CD4-positive, alpha-beta memory T cell (primary cell): ENCODE results near the gene MYLK3. TPM values are rescaled to one million over a fixed set of nuclear protein-coding genes. Genes with fewer than 3 reads are reported as not detected.

Experiments
- CTCF ChIA-PET: fragments of 350-600 bp; sonication (Branson Sonifier 250); formaldehyde crosslinking; loops from one replicate; lab custom pipeline; 2021; ENCODE audit warnings: inconsistent platforms; ENCODE audit not compliant: partially characterized antibody; lab: Charles Lee
- POLR2A ChIA-PET: fragments of 350-600 bp; sonication (Branson Sonifier 250); formaldehyde crosslinking; loops from one replicate; lab custom pipeline; 2021; ENCODE audit not compliant: partially characterized antibody; lab: Charles Lee
- DNase-seq, 5 donors: peaks; one replicate each; pipeline versions ENCODE4 v3.0.0 to v3.0.0-alpha.2; 2020 to 2022; ENCODE audit warnings: mixed read lengths in 1 of 5
- H3K27ac ChIP-seq: one replicate; pipeline ENCODE4 v1.7.0; 2013; ENCODE audit warnings: low read depth, low read length
- H3K27me3 ChIP-seq: 2 replicates; pipeline ENCODE4 v1.7.0; 2013; ENCODE audit warnings: mild to moderate bottlenecking, low read length, moderate library complexity; ENCODE audit not compliant: insufficient read depth
- H3K36me3 ChIP-seq: 2 replicates; pipeline ENCODE4 v1.7.0; 2013; ENCODE audit warnings: mild to moderate bottlenecking, low read length, moderate library complexity; ENCODE audit not compliant: insufficient read depth
- H3K4me1 ChIP-seq: 2 replicates; pipeline ENCODE4 v1.7.0; 2013; ENCODE audit warnings: mild to moderate bottlenecking, low read length, moderate library complexity; ENCODE audit not compliant: insufficient read depth
- H3K4me3 ChIP-seq, 2 donors: one replicate each; pipeline ENCODE4 v1.7.0; 2013; ENCODE audit warnings: low read length in 2 of 2, mild to moderate bottlenecking in 1 of 2
- H3K9me3 ChIP-seq, 2 donors: one replicate each; pipeline ENCODE4 v1.7.0; 2013; ENCODE audit warnings: low read length in 2 of 2, control low read depth in 1 of 2; ENCODE audit not compliant: control insufficient read depth in 1 of 2
- H3K27ac Mint-ChIP-seq, 7 donors: one replicate each; pipeline ENCODE4 v1.8.0; 2020 to 2021; ENCODE audit warnings: mixed read lengths in 7 of 7, mild to moderate bottlenecking in 6 of 7, inconsistent platforms in 3 of 7, moderate library complexity in 3 of 7
- H3K27me3 Mint-ChIP-seq, 2 donors: one replicate each; pipeline ENCODE4 v1.8.0; 2020 to 2021; ENCODE audit warnings: mixed read lengths in 2 of 2
- H3K36me3 Mint-ChIP-seq, 2 donors: one replicate each; pipeline ENCODE4 v1.8.0; 2020 to 2021; ENCODE audit warnings: mixed read lengths in 2 of 2, inconsistent platforms in 1 of 2, mild to moderate bottlenecking in 1 of 2
- H3K4me1 Mint-ChIP-seq, 4 donors: one replicate each; pipeline ENCODE4 v1.8.0; 2020 to 2021; ENCODE audit warnings: mixed read lengths in 4 of 4, mild to moderate bottlenecking in 1 of 4
- H3K4me3 Mint-ChIP-seq, 8 donors: one replicate each; pipeline ENCODE4 v1.8.0; 2020 to 2021; ENCODE audit warnings: mixed read lengths in 8 of 8, mild to moderate bottlenecking in 7 of 8, moderate library complexity in 6 of 8, inconsistent platforms in 3 of 8
- H3K9me3 Mint-ChIP-seq, 8 donors: one replicate each; pipeline ENCODE4 v1.8.0; 2020 to 2021; ENCODE audit warnings: mixed read lengths in 8 of 8, mild to moderate bottlenecking in 5 of 8, inconsistent platforms in 3 of 8, moderate library complexity in 1 of 8
- intact Hi-C: fragments of 100-400 bp; cut with micrococcal nuclease; formaldehyde crosslinking; loops from one replicate; pipeline ENCODE4 v1.15.1; 2023
- polyA plus RNA-seq, 2 donors: library from polyadenylated mRNA; unstranded; fragments of 300-500 nt; fragmentation: Illumina TruSeq; gene quantifications; one replicate each; pipeline ENCODE4 v1.2.3, GENCODE V29; 2021
- total RNA-seq, 2 experiments: library from RNA; stranded (reverse); gene quantifications; one replicate each; pipeline ENCODE4 v1.2.3, GENCODE V29; 2021

Gene MYLK3
- total and polyA plus RNA-seq, 4 experiments from 2014 or later: 0.32 TPM; not detected in 3

DNA sequence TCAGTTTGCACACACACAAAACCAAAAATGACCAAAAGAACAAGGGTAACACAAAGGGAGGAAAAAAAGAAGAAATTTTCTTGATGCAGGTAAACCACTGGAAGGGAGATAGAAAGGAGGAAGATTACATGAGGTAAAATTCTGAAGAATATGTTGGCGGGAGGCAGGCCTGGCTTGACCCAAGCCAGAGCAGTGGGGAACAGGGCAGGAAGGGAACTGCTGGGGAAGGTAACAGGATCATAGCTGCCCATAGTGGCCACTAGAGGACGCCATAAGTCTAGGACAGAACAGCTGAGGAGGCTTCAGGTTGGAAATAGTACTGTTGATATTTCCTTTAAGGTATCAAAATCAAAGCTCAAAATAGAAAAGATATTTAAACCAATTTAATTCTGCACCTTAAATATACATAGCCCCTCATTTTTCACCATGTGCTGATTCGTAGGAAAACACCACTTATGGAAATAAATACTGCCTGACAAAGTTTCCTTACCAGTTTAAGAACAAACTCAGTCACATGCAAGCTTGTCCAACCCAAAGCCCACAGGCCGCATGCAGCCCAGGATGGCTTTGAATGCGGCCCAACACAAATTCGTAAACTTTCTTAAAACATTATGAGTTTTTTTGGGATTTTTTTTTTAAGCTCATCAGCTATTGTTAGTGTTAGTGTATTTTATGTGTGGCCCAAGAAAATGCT lies 74.7 kb downstream of the MYLK3 start:
- peak; percentile 44 to 63 (median 47) for DNase-seq
- H3K27ac Mint-ChIP-seq: peak overlapping the region in 1 of 7 donors; percentile 35
- intact Hi-C loops: no loop called here

DNA sequence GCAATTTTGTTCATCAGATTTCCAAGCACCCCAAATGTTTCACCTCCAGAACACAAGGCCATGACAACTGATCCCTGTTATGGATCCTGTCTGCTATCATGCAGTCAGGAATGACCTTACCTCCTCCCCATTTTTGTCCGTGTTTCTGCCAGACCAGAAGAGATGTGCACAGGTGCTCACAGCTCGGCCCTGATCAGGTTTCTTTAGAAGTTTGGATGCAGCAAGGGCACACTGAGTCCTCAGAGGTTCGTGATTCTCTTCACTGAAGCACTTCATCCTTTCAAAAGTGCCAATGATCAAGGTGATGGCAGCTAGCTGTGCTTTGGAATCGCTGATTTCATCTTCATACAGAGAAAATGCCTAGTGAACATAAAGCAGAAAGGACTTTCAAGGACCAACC lies 86.0 kb downstream of the MYLK3 start:
- Histone ChIP-seq H3K4me1 (no peaks in the 10 kb centered on the region), H3K4me3 (no peak overlapping the region), H3K27ac (no peak overlapping the region), H3K36me3 (peaks cover 18% of the 10 kb centered on the region), H3K27me3 (no peaks in the 10 kb centered on the region), H3K9me3 (no peaks in the 10 kb centered on the region)
- H3K27me3 Mint-ChIP-seq: no peaks in the 10 kb centered on the region
- no peaks in the 10 kb centered on the region for H3K9me3 Mint-ChIP-seq
- ChIA-PET CTCF (interaction anchor here (2.5 kb wide), 1 partner anchor 11 kb away, joined by 8 read pairs; no protein-coding TSS in a partner anchor), POLR2A (no interaction called here)
- peak overlapping the region in 1 of 7 donors; percentile 82 for H3K27ac Mint-ChIP-seq
- H3K4me1 Mint-ChIP-seq: peaks cover 0 to 4% (median under 1%) of the 10 kb centered on the region in 4 donors
- no peak for DNase-seq
- intact Hi-C loops: no loop called here
- H3K36me3 Mint-ChIP-seq: peaks cover 37 to 56% of the 10 kb centered on the region in 2 donors
- no peak overlapping the region for H3K4me3 Mint-ChIP-seq

More for the DNA sequence above, 74.7 kb downstream of the MYLK3 start:
- Histone ChIP-seq H3K4me1 (no peaks in the 10 kb centered on the region), H3K36me3 (peaks cover 53% of the 10 kb centered on the region), H3K27me3 (no peaks in the 10 kb centered on the region), H3K4me3 (no peak overlapping the region), H3K27ac (no peak overlapping the region), H3K9me3 (no peaks in the 10 kb centered on the region)
- Mint-ChIP-seq H3K27me3 (no peaks in the 10 kb centered on the region), H3K4me1 (peaks cover 0 to 4% (median 2%) of the 10 kb centered on the region in 4 donors), H3K4me3 (no peak overlapping the region), H3K9me3 (no peaks in the 10 kb centered on the region), H3K36me3 (peaks cover 49 to 71% of the 10 kb centered on the region in 2 donors)
- CTCF ChIA-PET: interaction anchor here (0.6 to 3.8 kb wide), 21 partner anchors 9 to 1922 kb away, joined by 3 to 87 read pairs (median 5); partner anchors contain the start of gene ORC6
- POLR2A ChIA-PET: interaction anchor here (1.0 kb wide), 1 partner anchor 241 kb away, joined by 4 read pairs; no protein-coding TSS in a partner anchor

DNA sequence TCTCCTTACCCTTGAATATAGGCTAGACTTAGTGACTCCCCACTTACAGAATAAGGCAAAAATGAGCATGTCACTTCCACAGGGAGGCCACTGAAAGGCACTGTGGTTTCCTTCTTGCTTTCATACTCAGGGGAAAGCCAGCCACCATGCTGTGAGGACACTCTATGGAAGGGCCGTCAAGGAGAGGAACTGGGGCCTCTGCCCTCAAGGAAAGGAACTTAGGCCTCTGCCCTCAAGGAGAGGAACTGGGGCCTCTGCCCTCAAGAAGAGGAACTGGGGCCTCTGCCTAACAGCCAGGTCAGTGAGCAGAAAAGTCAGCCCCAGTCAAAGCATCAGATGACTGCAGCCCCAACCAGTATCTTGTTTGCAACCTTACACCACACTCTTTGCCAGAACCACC lies 89.2 kb downstream of the MYLK3 start:
- intact Hi-C loops: no loop called here
- peaks cover 18% of the 10 kb centered on the region for H3K36me3 ChIP-seq
- ChIA-PET CTCF (no interaction called here), POLR2A (no interaction called here)
- H3K4me3 ChIP-seq: no peak overlapping the region
- no peaks in the 10 kb centered on the region for H3K9me3 Mint-ChIP-seq
- H3K27ac ChIP-seq: no peak overlapping the region
- H3K27me3 Mint-ChIP-seq: no peaks in the 10 kb centered on the region
- H3K9me3 ChIP-seq: no peaks in the 10 kb centered on the region
- H3K4me1 Mint-ChIP-seq: peaks cover 0 to 4% (median under 1%) of the 10 kb centered on the region in 4 donors
- H3K27me3 ChIP-seq: no peaks in the 10 kb centered on the region
- H3K36me3 Mint-ChIP-seq: peaks cover 32 to 42% of the 10 kb centered on the region in 2 donors
- no peak overlapping the region for H3K4me3 Mint-ChIP-seq
- peak overlapping the region in 6 of 7 donors; percentile 23 to 57 (median 35) for H3K27ac Mint-ChIP-seq
- no peak for DNase-seq
- no peaks in the 10 kb centered on the region for H3K4me1 ChIP-seq

Other genes starting within 250 kb of the MYLK3 start
- gene SHCBP1, start 127.0 kb downstream of the MYLK3 start, total RNA-seq: under 1 TPM; 0.36 to 0.55 TPM
- under 1 TPM; 0.11 to 0.49 TPM for gene SHCBP1, start 127.0 kb downstream of the MYLK3 start, polyA plus RNA-seq
- 100 to 1,000 TPM; 111 to 118 TPM for gene VPS35, start 59.2 kb downstream of the MYLK3 start, total RNA-seq
- 10 to 100 TPM; 81.1 to 95.4 TPM for gene VPS35, start 59.2 kb downstream of the MYLK3 start, polyA plus RNA-seq
- gene ORC6, start 58.7 kb downstream of the MYLK3 start, total RNA-seq: 1 to 10 TPM; 3.0 to 3.3 TPM
- under 1 TPM; 0.30 to 0.40 TPM for gene ORC6, start 58.7 kb downstream of the MYLK3 start, polyA plus RNA-seq
- gene C16orf87, start 82.8 kb upstream of the MYLK3 start, total RNA-seq: 1 to 10 TPM; 5.8 to 6.2 TPM
- 10 to 100 TPM in 1 of 2 donors, 1 to 10 TPM in 1; 7.3 to 15.5 TPM for gene C16orf87, start 82.8 kb upstream of the MYLK3 start, polyA plus RNA-seq
- gene GPT2, start 136.0 kb upstream of the MYLK3 start, total RNA-seq: 1 to 10 TPM; 1.2 to 1.5 TPM
- gene GPT2, start 136.0 kb upstream of the MYLK3 start, polyA plus RNA-seq: under 1 TPM in 1 of 2 donors, not detected in 1; 0.63 TPM
- 10 to 100 TPM; 73.2 to 79.5 TPM for gene DNAJA2, start 225.3 kb upstream of the MYLK3 start, total RNA-seq
- gene DNAJA2, start 225.3 kb upstream of the MYLK3 start, polyA plus RNA-seq: 10 to 100 TPM; 79.2 to 95.6 TPM